GM11168 (cell line): Measurements from ENCODE around the gene DPYD.

Experiments
- in situ Hi-C: fragments of 300-500 bp; cut with MboI; formaldehyde crosslinking; loops from one replicate; pipeline ENCODE4 v1.12.0; 2022; ENCODE audit warnings: low sequenced_read_pairs; ENCODE audit not compliant: unreplicated experiment

Gene DPYD

GRCh38 chr1:97092824-97093223 lies 828.0 kb downstream of the DPYD start:
- in situ Hi-C loops: no loop called here

GRCh38 chr1:97091679-97092078 lies 829.2 kb downstream of the DPYD start:
- in situ Hi-C loops: no loop called here

GRCh38 chr1:97091263-97091662 lies 829.6 kb downstream of the DPYD start:
- in situ Hi-C loops: no loop called here

- in situ Hi-C loops: no loop called here
Measured at GRCh38 chr1:97090725-97091124, 830.1 kb downstream of the DPYD start.

- in situ Hi-C loops: no loop called here
Measured at GRCh38 chr1:97089173-97089572, 831.7 kb downstream of the DPYD start.

GRCh38 chr1:97088391-97088790 lies 832.4 kb downstream of the DPYD start:
- in situ Hi-C loops: no loop called here

- in situ Hi-C loops: no loop called here
Measured at GRCh38 chr1:97084546-97084945, 836.3 kb downstream of the DPYD start.

GRCh38 chr1:97082160-97082848 lies 838.5 kb downstream of the DPYD start:
- in situ Hi-C loops: no loop called here

- in situ Hi-C loops: no loop called here
Measured at GRCh38 chr1:97078872-97079271, 842.0 kb downstream of the DPYD start.

- in situ Hi-C loops: no loop called here
Measured at GRCh38 chr1:97077221-97077620, 843.6 kb downstream of the DPYD start.

- in situ Hi-C loops: no loop called here
Measured at GRCh38 chr1:97074771-97075170, 846.1 kb downstream of the DPYD start.

GRCh38 chr1:97073936-97074335 lies 846.9 kb downstream of the DPYD start:
- in situ Hi-C loops: no loop called here

GRCh38 chr1:97073169-97073568 lies 847.7 kb downstream of the DPYD start:
- in situ Hi-C loops: no loop called here

GRCh38 chr1:97071173-97071572 lies 849.7 kb downstream of the DPYD start:
- in situ Hi-C loops: no loop called here

GRCh38 chr1:97070376-97070775 lies 850.5 kb downstream of the DPYD start:
- in situ Hi-C loops: no loop called here

GRCh38 chr1:97069312-97069711 lies 851.5 kb downstream of the DPYD start:
- in situ Hi-C loops: no loop called here

- in situ Hi-C loops: no loop called here
Measured at GRCh38 chr1:97066860-97067259, 854.0 kb downstream of the DPYD start.

GRCh38 chr1:97063532-97063931 lies 857.3 kb downstream of the DPYD start:
- in situ Hi-C loops: no loop called here

- in situ Hi-C loops: no loop called here
Measured at GRCh38 chr1:97061604-97062003, 859.2 kb downstream of the DPYD start.

GRCh38 chr1:97056386-97056785 lies 864.4 kb downstream of the DPYD start:
- in situ Hi-C loops: no loop called here

GRCh38 chr1:97053268-97053667 lies 867.6 kb downstream of the DPYD start:
- in situ Hi-C loops: no loop called here

GRCh38 chr1:97051823-97052222 lies 869.0 kb downstream of the DPYD start:
- in situ Hi-C loops: no loop called here

- in situ Hi-C loops: no loop called here
Measured at GRCh38 chr1:97050506-97050905, 870.3 kb downstream of the DPYD start.
